Caco-2 (cell line): ENCODE results near the gene CAMK2D. TPM values are rescaled to one million over a fixed set of nuclear protein-coding genes. Genes with fewer than 3 reads are reported as not detected.

Experiments used
- BruUV-seq: library from RNA; stranded (reverse); fragments of 400-500 nt; replicated peaks from 2 replicates; lab custom pipeline; 2021; lab: Mats Ljungman, UMichigan
- CTCF ChIA-PET: fragments of 300-600 bp; sonication (Branson Sonifier 250); formaldehyde crosslinking; loops from one replicate; lab custom pipeline; 2022; ENCODE audit warnings: antibody characterized with exemption; lab: Charles Lee
- POLR2A ChIA-PET: fragments of 300-600 bp; sonication (Branson Sonifier 250); formaldehyde crosslinking; loops from one replicate; lab custom pipeline; 2022; ENCODE audit warnings: antibody characterized with exemption; lab: Charles Lee
- DNase-seq, 2 experiments: peaks; one replicate each; pipeline versions ENCODE4 v3.0.0 to v3.0.0-alpha.2; 2020 to 2022
- H3K27me3 ChIP-seq: replicated peaks from 2 replicates; pipeline ENCODE4 v1.6.0; 2011; ENCODE audit warnings: low read length; ENCODE audit not compliant: control insufficient read depth, insufficient read depth
- H3K36me3 ChIP-seq: 2 replicates; pipeline ENCODE4 v1.5.1; 2011; ENCODE audit warnings: low read length; ENCODE audit not compliant: control insufficient read depth, insufficient read depth
- H3K4me1 ChIP-seq: fragments of 250-450 bp; sonication (Bioruptor Pico); 2 replicates; pipeline ENCODE4 v1.5.1; 2020; ENCODE audit warnings: mild to moderate bottlenecking
- H3K4me3 ChIP-seq: 2 replicates; pipeline ENCODE4 v1.5.1; 2011; ENCODE audit warnings: low read depth, mild to moderate bottlenecking, control low read depth, low read length
- H3K9me3 ChIP-seq: fragments of 250-450 bp; sonication (Bioruptor Pico); 2 replicates; pipeline ENCODE4 v1.5.1; 2020; ENCODE audit warnings: mild to moderate bottlenecking, moderate library complexity
- H3K27ac Mint-ChIP-seq: one replicate; pipeline ENCODE4 v1.8.0; 2022; ENCODE audit warnings: mixed read lengths; ENCODE audit not compliant: unreplicated experiment
- H3K27me3 Mint-ChIP-seq: one replicate; pipeline ENCODE4 v1.8.0; 2022; ENCODE audit warnings: mixed read lengths; ENCODE audit not compliant: insufficient read depth, unreplicated experiment
- H3K36me3 Mint-ChIP-seq: one replicate; pipeline ENCODE4 v1.8.0; 2022; ENCODE audit warnings: mild to moderate bottlenecking, mixed read lengths; ENCODE audit not compliant: insufficient read depth, unreplicated experiment
- H3K4me1 Mint-ChIP-seq: one replicate; pipeline ENCODE4 v1.8.0; 2022; ENCODE audit warnings: low read depth, mixed read lengths; ENCODE audit not compliant: unreplicated experiment
- H3K4me3 Mint-ChIP-seq: one replicate; pipeline ENCODE4 v1.8.0; 2022; ENCODE audit warnings: mild to moderate bottlenecking, moderate library complexity, mixed read lengths; ENCODE audit not compliant: unreplicated experiment
- H3K9me3 Mint-ChIP-seq: one replicate; pipeline ENCODE4 v1.8.0; 2022; ENCODE audit warnings: mixed read lengths; ENCODE audit not compliant: unreplicated experiment
- intact Hi-C: fragments of 100-400 bp; cut with micrococcal nuclease; formaldehyde crosslinking; loops from one replicate; pipeline ENCODE4 v1.10.0; 2022; ENCODE audit not compliant: unreplicated experiment
- total RNA-seq: library from RNA; stranded (reverse); gene quantifications from 2 replicates; pipeline ENCODE4 v1.2.3, GENCODE V29; 2022
- TF ChIP-seq, protein P1 (sequence below), 2 experiments: fragments of 200-600 bp in 1 of 2; IDR thresholded peaks; 1 replicate in 1 of 2; 2 replicates in 1 of 2; pipeline versions ENCODE4 v1.5.1 to v1.8.0; 2011 to 2022; ENCODE audit warnings: antibody characterized with exemption in 1 of 2, control low read depth in 1 of 2, inconsistent platforms in 1 of 2, low read depth in 1 of 2, low read length in 1 of 2, mild to moderate bottlenecking in 1 of 2, moderate library complexity in 1 of 2; ENCODE audit not compliant: insufficient read depth in 1 of 2, severe bottlenecking in 1 of 2, unreplicated experiment in 1 of 2

CAMK2D gene
- total RNA-seq, 1 experiment from 2014 or later: 65.6 TPM

DNA sequence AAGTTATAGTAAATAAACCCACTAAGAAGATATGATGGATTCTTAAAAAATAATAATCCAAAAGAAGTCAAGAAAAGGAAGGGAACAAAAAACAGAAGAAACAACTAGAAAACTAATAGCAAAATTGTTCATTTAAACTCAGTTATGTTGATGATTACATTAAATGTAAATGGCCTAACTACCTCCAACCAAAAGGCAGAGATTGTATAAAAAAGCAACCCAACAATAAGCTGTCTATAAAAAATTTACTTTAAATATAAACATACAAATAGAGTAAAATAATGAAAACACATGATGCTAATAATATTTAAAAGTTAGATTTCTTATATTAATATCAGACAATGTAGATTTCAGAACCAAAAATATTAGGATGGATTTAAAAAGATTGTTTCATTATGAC is 340.6 kb downstream of the CAMK2D start:
- no peak for DNase-seq
- no peaks in the 10 kb centered on the region for H3K27me3 Mint-ChIP-seq
- no peaks in the 10 kb centered on the region for H3K27me3 ChIP-seq
- no peak overlapping the region for H3K4me3 Mint-ChIP-seq
- no peaks in the 10 kb centered on the region for H3K4me1 Mint-ChIP-seq
- CTCF ChIA-PET: no interaction called here
- no peaks in the 10 kb centered on the region for H3K4me1 ChIP-seq
- H3K36me3 ChIP-seq: no peaks in the 10 kb centered on the region
- no peaks in the 10 kb centered on the region for H3K36me3 Mint-ChIP-seq
- POLR2A ChIA-PET: no interaction called here
- no peak overlapping the region for H3K4me3 ChIP-seq
- BruUV-seq: no TSS peak
- peaks cover 35% of the 10 kb centered on the region for H3K9me3 Mint-ChIP-seq
- no peak overlapping the region for H3K27ac Mint-ChIP-seq
- TF ChIP-seq, protein P1, sequence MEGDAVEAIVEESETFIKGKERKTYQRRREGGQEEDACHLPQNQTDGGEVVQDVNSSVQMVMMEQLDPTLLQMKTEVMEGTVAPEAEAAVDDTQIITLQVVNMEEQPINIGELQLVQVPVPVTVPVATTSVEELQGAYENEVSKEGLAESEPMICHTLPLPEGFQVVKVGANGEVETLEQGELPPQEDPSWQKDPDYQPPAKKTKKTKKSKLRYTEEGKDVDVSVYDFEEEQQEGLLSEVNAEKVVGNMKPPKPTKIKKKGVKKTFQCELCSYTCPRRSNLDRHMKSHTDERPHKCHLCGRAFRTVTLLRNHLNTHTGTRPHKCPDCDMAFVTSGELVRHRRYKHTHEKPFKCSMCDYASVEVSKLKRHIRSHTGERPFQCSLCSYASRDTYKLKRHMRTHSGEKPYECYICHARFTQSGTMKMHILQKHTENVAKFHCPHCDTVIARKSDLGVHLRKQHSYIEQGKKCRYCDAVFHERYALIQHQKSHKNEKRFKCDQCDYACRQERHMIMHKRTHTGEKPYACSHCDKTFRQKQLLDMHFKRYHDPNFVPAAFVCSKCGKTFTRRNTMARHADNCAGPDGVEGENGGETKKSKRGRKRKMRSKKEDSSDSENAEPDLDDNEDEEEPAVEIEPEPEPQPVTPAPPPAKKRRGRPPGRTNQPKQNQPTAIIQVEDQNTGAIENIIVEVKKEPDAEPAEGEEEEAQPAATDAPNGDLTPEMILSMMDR (IDR thresholded peaks at IDR 0.05; ENCODE audit: insufficient read depth in 1 of 2, low read depth in 1 of 2, low read length in 1 of 2, severe bottlenecking in 1 of 2, unreplicated experiment in 1 of 2): no peak
- H3K9me3 ChIP-seq: no peaks in the 10 kb centered on the region; the same call in 1 of the 2 replicates
- intact Hi-C loops: no loop called here

DNA sequence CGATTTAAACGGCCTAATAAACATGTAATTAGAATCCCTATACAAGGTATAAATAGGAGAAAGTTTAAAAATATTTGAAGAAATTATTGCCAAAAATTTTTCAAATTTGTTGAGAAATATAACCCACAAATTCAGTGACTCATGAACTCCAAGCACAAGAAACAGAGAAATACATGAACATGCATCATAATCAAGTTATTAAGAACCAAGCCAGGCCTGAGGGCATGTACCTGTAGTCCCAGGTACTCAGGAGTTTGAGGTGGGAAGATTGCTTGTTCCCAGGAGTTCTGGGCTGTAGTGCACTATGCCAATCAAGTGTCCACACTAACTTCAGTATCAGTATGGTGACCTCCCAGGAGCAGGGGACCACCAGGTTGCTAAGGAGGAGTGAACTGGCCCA is 341.9 kb downstream of the CAMK2D start:
- H3K4me3 Mint-ChIP-seq: no peak overlapping the region
- peaks cover 37% of the 10 kb centered on the region for H3K9me3 Mint-ChIP-seq
- Histone ChIP-seq H3K4me3 (no peak overlapping the region), H3K36me3 (no peaks in the 10 kb centered on the region), H3K4me1 (no peaks in the 10 kb centered on the region), H3K9me3 (no peaks in the 10 kb centered on the region; the same call in 1 of the 2 replicates), H3K27me3 (no peaks in the 10 kb centered on the region)
- intact Hi-C loops: no loop called here
- BruUV-seq: no TSS peak
- H3K27me3 Mint-ChIP-seq: no peaks in the 10 kb centered on the region
- ChIA-PET CTCF (no interaction called here), POLR2A (no interaction called here)
- H3K27ac Mint-ChIP-seq: no peak overlapping the region
- no peak for DNase-seq
- no peaks in the 10 kb centered on the region for H3K4me1 Mint-ChIP-seq
- TF ChIP-seq, protein P1 (IDR thresholded peaks at IDR 0.05; ENCODE audit: insufficient read depth in 1 of 2, low read depth in 1 of 2, low read length in 1 of 2, severe bottlenecking in 1 of 2, unreplicated experiment in 1 of 2): no peak
- H3K36me3 Mint-ChIP-seq: no peaks in the 10 kb centered on the region

GRCh38 chr4:113411496-113411938 is 350.0 kb downstream of the CAMK2D start:
- H3K27me3 Mint-ChIP-seq: no peaks in the 10 kb centered on the region
- Histone ChIP-seq H3K4me1 (no peaks in the 10 kb centered on the region), H3K36me3 (no peaks in the 10 kb centered on the region), H3K27me3 (no peaks in the 10 kb centered on the region), H3K9me3 (no peaks in the 10 kb centered on the region), H3K4me3 (no peak overlapping the region)
- DNase-seq: no peak
- H3K4me3 Mint-ChIP-seq: no peak overlapping the region
- POLR2A ChIA-PET: no interaction called here
- H3K4me1 Mint-ChIP-seq: no peaks in the 10 kb centered on the region
- CTCF ChIA-PET: no interaction called here
- H3K27ac Mint-ChIP-seq: no peak overlapping the region
- TF ChIP-seq, protein P1 (IDR thresholded peaks at IDR 0.05; ENCODE audit: insufficient read depth in 1 of 2, low read depth in 1 of 2, low read length in 1 of 2, severe bottlenecking in 1 of 2, unreplicated experiment in 1 of 2): no peak
- intact Hi-C loops: no loop called here
- no TSS peak for BruUV-seq
- H3K36me3 Mint-ChIP-seq: no peaks in the 10 kb centered on the region
- H3K9me3 Mint-ChIP-seq: peaks cover 8% of the 10 kb centered on the region
